Activated CD8-positive, alpha-beta memory T cell treated with anti-CD3 and anti-CD28 coated beads, Interleukin-2, amount 50 U/mL, for 4 hours (primary cell): ENCODE results near the gene PRELID2.
"Not testable (repeated sequence)": the region's sequence is repeated elsewhere in the genome, so short reads cannot be mapped to it uniquely, and the experiment has no call there.

ENCODE experiments used
- DNase-seq: peaks from one replicate; pipeline ENCODE4 v3.0.0-alpha.2; 2020

PRELID2 gene

DNA sequence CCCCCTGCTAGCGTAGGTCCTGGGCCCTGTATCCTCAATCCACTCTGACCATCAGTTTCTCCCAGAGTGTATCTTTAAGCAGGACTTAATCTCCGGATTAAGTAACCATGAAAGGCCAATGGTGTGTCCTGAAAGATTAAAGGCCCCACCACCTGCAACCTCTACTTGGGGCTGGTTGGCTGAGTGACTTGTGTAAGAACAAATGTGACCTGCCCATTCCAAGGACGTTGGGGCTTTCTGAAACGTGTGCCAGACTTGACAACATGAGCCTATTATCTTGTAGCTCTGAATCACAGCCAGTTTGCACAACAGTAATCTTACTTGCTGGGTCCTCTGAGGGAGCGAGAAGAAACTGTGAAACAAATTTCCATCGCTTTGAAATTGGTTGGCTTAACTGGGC lies 3.1 kb upstream of the PRELID2 start:
- no peak for DNase-seq

DNA sequence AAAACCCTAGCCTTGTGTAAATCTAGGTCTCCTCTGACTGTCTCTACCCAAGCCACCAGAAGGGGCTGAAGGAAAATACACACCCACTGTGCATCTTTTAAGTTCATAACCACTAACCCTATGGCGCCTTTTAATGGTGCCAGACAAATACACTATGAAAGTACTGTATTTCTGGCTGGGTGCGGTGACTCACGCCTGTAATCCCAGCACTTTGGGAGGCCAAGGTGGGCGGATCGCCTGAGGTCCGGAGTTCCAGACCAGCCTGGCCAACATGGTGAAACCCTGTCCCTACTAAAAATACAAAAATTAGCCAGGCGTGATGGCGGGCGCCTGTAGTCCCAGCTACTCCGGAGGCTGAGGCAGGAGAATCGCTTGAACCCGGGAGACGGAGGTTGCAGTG lies 1.1 kb upstream of the PRELID2 start:
- not testable (repeated sequence) for DNase-seq

DNA sequence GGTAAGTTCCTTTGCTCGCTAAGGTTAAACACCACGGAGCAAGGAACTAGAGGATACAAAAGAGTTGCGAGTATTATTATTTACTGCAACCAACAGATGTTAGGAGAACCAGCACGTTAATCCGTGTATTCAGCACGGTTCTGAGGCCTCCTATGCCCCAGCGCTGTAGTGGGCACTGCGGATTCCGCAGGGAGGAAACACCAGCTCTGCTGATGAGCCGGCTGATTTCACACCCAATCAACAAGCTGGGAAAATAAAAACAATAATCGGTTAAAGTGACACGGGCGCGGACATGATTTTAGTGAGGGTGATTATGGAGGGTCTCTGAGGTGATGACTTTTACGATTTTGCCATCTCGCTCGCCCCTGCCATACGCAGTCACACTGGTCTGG lies 702 bp upstream of the PRELID2 start:
- no peak for DNase-seq

DNA sequence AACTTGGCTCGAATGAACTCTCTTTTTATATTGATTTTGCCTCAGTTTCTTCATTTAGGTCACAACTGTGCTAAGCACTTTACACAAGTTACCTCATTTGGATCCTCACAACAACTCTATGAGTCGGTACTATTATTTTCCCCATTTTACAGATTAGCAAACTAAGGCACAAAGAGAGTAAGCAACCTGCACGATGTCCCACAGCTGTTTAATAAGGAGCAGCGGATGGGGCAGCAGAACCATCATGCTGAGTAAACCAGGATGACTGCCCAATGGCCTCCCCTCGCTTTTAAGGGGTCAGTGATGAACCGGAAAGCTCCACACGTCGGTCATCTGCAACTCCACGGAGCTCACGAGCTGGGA lies 607 bp downstream of the PRELID2 start:
- DNase-seq, result no peak

DNA sequence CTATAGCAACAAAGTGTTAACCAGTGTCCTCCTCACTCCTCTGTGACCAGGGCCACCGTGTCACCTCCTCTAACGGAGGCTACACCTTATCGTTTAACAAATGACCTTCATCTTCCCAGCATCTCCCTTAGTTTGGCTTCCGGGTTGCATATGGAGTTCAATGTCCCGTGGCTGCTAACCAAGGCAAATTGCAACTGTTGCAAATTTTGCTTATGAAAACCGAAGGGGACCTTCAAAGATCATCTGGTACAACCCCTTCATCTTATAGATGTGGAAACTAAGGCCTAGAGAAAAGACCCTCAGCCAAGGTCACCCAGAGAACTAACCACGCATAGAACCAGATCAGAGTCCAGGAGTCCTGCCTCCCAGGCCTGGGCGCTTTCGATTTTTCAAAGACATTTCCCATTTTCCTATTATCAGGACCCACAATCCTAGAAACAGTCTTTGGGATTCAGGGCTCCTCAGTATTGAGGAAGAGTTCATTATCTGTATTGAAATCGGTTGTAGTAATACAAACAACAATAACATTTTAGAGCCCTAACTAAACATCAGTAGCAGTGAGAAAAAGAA lies 1.4 kb downstream of the PRELID2 start:
- no peak for DNase-seq

DNA sequence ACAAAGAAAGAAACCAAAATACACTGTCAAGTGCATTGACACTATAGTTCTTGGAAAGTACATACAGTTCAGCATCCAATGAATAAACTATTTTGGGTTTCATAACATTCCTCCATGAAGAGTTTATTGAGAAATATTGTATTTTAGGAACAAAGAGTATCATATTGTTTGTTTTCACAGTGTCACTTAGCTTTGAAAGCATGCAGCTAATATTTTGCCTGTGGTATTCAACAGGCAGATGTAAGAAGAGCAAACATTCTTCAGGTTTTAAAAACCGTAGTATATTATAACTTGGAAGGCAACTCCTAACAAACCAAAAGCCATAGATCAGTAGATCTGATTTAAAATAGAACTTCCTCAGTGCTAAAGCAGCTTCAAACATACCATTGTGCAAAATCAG lies 4.5 kb downstream of the PRELID2 start:
- DNase-seq, result no peak

DNA sequence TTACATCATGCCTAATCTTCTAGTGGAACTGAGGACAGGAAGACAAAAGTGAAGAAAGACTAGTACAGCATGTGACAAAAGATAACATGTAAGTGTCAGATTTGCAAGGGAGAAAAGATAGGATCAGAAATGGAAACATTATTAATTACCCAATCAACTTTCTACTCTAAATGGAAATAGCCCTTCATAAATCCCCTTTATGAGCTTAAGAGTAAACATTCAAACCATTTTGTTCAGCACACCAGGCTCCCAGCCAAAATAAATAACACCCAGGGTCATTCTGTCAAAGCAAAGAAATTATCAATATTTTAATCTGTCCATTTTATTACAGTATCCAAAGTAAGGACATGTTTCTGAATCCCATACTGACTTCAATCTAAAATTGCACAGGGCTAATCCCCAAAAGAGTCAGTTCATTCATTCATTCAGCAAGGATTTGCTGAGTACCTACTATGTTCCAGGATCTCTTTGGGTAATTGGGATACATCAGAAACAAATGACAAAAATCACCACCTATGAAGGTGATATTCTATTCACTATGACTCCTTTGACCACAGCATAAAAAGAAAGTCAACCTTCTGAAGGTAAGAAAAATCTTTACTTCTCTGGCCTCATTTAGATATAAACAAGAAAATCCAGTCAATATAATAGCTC lies 5.3 kb downstream of the PRELID2 start:
- DNase-seq, result no peak

DNA sequence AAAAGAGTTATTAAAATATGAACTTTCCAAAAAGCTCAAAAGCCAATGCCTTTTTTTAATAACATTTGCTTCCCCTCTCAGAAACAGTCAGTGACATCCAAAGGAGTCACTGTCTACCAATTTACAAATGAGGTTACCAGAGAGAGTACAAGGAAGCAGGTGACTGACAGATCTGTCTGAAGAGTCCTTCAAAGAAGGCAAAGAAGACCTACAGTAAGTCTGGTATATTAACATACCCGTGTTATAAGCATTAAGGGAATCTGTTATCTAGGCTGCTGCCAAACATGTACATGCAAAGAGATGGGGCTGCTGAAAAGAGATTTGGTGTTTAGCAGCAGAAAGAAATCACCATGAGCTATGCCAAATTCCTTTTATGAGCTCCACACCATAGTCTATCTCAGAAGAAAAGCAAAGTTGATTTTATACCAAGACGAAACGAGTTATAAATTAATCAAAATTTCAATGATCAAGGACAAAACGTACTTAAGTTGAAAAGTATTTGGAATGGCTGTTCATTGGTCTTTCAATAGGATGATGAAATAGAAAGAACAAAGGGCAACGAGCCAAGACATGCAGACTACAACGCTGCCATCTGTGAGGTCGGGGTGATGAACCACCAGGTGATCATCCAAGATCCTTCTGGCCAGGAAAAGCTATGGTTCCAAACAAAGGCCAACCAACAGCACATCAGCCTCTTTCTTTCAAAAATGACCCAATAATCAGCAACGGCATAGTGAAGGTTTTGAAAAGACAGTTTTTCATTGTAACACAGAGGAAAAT lies 8.1 kb downstream of the PRELID2 start:
- no peak for DNase-seq

DNA sequence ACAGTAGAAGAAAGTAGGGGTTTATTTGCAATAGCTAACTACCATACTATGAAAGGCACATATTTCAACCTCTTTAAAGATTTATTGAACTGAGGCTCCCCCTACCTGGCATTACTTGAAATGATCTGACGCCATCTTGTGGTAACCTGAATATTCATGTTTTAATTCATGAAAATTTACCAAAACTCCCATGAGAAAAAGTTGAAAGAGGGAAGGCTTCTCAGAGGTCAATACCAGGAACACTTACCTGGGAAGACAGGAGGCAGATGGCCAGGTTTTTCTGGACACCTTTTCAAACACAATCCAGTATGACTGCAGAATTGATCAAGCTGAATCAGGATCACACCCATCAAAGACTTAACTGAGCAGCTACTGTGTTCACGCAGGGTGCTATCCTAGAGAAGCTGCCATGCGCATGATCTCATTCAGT lies 9.4 kb downstream of the PRELID2 start:
- no peak for DNase-seq

DNA sequence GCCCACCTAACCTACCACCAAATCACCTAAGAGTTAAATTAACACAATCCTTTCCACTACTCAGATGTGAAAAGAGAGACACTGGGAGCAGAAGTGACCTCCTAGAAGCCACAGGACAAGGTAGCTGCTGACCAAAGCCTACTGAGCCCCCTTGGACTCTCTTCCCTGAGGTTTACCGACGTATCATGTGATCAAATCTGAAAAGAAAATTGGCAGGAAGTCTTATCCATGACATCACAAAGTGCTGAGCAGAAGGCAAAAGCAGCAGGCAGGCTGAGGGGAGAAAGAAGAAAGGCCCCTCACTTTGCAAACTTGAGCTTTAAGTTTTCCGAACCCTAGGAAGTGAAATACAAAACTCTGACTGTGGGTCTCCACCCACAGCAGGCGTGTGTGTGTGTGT lies 11.1 kb downstream of the PRELID2 start:
- no peak for DNase-seq

DNA sequence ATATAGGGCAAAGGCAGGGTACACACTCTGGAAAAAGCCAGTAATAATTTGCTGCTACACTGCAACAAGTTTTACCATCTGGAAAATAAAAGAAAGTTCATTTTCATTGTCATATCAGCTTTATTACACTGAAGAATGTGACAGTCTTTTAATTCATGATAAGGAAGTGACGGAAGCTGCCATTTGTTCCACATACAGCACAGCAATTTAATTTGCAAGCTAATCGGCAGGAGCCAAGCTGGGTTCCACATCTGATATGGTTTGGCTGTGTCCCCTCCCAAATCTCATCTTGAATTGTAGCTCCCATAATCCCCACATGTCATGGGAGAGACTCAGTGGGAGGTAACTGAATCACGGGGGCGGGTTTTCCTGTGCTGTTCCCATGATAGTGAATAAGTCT lies 16.5 kb downstream of the PRELID2 start:
- no peak for DNase-seq

DNA sequence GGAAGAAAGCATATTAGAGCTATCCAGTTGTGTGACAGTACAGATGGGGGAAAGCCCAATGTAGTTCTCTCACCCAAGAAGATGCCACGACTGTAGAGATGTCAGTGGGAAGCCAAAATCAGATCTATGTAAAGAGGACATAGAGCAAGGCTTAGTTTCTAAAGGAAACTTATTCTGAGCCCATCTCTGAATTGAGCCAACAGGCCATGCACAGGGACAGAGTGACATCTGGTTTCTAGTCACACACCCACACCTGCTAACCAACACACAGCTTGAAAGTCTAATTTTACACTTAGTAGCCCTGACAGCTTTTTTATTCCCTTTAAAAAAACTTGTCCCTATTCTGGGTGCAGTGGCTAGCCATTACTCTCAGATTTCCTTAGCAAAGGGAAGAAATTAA lies 22.3 kb downstream of the PRELID2 start:
- no peak for DNase-seq

DNA sequence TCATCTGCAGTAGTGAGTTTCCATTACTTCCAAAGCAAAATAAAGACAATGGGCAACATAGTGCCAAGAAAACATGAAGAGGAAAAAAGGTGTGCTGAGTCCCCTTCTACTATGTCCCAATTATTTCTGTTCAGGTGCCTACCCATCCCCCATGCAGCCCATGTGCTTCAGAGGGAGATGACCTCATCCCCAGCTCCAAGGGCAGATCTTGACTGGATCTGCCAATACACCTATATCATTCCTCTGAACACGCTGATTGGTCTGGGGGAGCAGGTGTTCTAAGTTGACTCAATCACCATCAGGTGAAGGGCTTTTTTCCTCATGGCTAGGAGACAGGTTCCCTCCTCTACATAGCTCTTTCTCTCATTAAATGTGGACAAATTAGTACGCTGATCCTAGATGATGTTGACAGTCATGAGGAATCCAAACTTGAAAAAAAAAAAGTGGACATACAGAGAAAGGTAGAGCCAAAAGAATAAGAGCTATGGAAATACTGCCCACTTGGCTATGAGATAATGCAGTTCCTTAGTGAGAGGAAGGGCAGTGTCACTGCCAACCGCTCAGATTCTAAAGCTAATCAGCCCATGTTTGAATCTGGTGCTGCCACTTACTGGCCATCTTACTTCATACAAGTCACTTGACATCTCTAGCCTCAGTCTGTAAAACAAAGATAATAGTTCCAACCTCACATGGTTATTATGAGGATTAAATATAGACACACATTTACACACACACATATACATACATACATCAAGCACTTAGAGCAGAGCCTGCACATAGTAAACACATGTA lies 23.1 kb downstream of the PRELID2 start:
- DNase-seq, result no peak

DNA sequence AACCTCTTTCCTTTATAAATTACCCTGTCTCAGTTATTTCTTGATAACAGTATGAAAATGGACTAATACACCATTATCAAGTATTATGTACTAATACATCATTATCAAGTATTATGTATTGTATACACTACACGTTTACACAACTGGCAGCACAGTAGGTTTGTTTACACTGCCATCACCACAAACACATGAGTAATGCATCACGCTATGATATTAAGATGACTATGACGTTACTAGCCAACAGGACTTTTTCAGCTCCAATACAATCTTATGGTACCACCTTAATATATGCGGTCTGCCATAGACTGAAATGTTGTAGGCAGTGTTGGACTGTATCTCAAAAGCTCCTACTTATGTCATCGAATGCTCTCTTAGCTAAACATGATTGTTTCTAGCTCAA lies 28.2 kb downstream of the PRELID2 start:
- no peak for DNase-seq

DNA sequence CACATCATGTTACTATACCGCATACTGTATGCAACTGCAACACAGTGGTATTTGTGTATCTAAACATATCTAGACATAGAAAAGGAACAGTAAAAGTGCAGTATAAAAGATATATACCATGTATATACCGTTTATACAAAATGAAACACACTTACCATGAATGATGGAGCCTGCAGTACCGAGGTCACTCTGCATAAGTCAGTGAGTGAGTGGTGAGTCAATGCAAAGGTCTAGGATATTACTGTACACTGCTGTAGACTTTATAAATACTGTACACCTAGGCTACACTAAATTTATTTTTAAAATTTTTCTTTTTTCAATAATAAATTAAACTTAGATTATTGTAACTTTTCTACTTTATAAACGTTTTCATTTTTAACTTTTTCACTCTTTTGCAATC lies 29.3 kb downstream of the PRELID2 start:
- no peak for DNase-seq

DNA sequence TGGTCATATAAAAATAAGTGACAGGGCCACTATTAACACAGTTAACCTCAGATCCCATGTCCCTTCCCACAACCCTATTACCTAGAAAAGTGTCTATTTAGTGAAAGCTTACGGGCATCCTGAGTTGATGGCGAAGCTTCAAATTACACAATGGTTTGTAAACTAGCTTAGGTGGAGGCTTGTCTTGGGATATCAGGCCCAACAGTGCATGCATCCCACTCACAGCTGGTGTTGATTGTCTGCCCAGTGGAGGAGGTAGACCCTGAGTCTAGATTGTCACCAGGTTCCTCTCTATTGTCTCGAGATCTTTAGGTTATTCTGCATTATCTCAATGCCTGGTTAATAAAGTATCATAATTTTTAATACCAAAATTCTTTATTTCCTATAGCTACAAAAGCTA lies 30.4 kb downstream of the PRELID2 start:
- DNase-seq, result no peak

DNA sequence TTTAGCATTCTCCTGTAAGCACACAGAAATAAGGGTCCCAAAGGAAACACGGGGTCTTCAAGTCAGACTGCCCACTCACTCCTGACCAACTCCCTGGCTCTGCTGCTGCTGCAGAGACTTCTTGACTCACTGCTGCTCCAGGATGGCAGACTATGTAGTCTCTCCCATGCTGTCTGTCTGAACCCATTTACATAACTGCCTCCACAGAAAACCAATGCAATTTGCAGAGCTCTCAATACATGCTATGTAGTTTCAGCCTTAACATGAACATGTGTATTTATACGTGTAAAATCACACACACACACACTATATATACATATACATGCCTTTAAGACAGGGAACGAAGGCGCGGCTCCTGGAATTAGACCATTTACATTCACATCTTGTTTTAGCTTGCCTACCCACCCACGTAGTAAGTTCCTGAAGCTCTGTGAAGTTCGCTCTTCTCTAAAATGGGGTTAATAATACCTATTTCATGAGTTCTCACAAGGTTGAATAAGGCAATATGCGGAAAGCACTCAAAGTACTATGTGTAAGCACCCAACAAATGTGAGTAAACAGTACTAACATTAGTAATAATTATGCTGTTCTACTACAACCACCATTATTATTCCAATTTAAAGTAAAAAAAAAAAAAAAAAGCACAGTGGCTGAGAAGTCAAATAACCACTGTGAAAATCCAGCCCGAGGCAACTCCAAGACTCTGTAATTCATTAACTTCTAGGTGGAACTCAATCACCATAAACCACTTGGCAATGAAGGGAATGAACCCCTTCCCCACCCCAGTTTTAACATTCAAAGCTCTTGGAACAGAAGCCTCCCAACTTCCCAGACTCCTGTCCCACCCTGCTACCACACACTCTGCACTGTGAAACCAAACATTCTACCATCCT lies 31.8 kb downstream of the PRELID2 start:
- DNase-seq, result no peak

DNA sequence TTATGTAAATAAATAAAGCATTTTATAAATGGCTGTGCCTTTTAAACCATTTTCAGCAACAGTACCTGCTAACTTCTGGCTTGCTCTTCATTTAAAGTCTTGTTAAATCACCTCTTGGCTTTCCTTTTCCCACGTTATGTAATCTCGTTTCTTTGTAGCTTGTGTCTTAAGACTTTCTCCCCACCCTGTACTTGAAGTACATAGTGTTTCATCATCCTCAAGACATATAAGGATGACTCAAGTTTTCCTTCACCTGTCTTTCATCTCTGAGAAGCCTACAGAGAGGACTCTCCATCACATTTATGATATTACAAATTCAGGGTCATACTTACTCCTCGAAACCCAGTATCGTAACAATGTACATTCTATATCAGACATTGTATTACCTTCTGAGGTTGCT lies 33.9 kb downstream of the PRELID2 start:
- no peak for DNase-seq

DNA sequence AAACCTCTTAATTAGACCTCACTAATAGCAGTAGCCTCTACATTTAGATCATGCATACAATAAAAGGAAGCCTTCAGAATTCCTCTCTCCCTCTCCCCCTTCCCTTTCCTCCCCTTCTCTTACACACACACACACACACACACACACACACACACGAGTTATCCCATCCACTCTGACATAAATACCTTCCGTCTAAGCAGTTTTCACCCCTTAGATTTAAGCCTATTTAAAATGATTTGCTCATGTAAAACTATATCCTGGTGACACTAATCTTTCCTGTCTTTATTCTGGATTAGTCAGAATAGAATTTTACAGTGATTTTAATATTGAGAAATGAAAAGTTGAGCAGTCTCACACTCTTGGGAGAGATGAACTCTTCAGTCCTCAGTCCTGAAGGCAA lies 35.0 kb downstream of the PRELID2 start:
- DNase-seq, result no peak

DNA sequence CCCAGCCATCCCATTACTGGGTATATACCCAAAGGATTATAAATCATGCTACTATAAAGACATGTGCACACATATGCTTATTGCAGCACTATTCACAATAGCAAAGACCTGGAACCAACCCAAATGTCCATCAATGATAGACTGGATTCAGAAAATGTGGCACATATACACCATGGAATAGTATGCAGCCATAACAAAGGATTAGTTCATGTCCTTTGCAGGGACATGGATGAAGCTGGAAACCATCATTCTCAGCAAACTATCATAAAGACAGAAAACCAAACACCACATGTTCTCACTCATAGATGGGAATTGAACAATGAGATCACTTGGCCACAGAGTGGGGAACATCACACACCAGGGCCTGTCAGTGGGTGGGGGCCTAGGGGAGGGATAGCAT lies 36.6 kb downstream of the PRELID2 start:
- not testable (repeated sequence) for DNase-seq

DNA sequence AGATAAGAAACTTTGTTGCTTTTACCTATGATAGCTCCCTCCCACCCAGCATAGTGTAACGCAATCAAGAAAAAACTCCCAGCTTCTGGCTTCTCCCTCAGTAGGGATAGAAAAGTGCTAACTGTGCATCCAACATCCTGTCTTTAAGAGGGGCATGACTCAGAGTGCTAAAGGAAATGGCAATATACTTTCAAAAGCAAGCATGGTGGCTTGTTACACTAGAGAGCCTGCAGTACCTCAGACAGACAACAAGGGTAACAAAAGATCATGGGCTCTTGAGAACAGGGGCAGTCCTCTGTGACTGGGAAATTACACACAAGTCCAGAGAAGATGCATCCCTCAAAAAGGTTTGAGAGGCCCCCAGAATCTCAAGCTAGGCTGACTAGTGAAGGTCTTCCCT lies 37.8 kb downstream of the PRELID2 start:
- DNase-seq, result no peak

DNA sequence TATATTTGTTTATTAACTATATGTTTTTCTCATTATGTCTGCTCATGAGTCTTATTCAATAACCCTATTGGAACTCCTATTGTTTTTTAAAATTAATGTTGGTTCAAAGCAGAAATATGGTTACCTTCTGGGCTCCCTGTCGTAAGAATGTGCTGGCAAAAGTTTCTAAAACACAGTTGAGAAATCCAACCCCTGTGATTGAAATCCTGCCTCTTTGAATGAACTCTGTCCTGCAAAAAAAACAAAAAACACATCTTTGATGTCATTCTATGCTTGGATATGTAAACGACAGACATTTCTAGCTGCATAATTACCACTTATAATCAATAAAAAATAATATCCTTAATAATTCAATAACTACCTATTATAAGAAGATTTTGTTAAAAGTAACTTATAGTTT lies 38.8 kb downstream of the PRELID2 start:
- DNase-seq, result no peak

DNA sequence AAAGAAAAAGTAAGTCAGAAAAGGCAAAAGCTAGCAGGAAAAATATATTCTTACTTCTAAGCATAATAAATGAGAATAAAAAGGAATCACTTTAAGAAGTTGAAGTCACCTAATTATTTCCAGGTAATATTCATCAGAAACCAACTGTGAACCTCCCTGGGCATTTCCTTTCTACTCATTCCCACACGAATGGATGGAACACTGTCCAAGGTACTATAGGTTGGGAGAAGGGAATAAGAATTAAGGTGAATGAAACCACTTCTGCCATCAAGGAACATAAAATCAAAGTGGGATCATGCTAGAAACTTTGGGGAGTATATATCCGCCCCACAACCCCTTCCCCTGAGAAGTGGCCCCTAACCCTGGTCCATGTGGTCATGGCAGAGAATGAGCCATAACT lies 41.6 kb downstream of the PRELID2 start:
- no peak for DNase-seq
